ENCODE results near the gene C1orf35. TPM values are rescaled to one million over a fixed set of nuclear protein-coding genes. Genes with fewer than 3 reads are reported as not detected.

Gene C1orf35
- polyA plus RNA-seq: 10 to 100 TPM in 2 of 3 donors, 1 to 10 TPM in 1; 1.8 to 21.7 (median 16.6) TPM

GRCh38 chr1:228102791-228103620 is at the start of gene C1orf35:
Gene C1orf35 (minus strand): TSS chr1:228103325. CDS start chr1:228103227, 98 bp downstream.
- peaks cover 0 to 2% (median 0%) of the 10 kb centered on the region in 6 donors for H3K9me3 Mint-ChIP-seq
- H3K4me3 Mint-ChIP-seq: peak within 1 kb of the TSS; percentile 89 to 95 (median 94)
- peak; percentile 92 to 94 (median 94) for DNase-seq
- H3K4me1 Mint-ChIP-seq: peaks cover 24 to 32% of the 10 kb centered on the region in 2 donors
- peaks cover 7 to 25% (median 15%) of the 10 kb centered on the region in 3 donors for H3K27me3 Mint-ChIP-seq (ENCODE audit: low read depth in 3 of 3)
- H3K27ac Mint-ChIP-seq: peak within 1 kb of the TSS; percentile 86 to 95 (median 94)
- peaks cover 7 to 13% (median 7%) of the 10 kb centered on the region in 3 donors for H3K36me3 Mint-ChIP-seq

- DNase-seq: no peak
- H3K4me3 Mint-ChIP-seq: no peak overlapping the region
- no peaks in the 10 kb centered on the region for H3K9me3 Mint-ChIP-seq
- H3K27me3 Mint-ChIP-seq (ENCODE audit: low read depth in 3 of 3): peaks cover 0 to 8% (median 2%) of the 10 kb centered on the region in 3 donors
- peaks cover 0 to 1% of the 10 kb centered on the region in 2 donors for H3K4me1 Mint-ChIP-seq
- no peaks in the 10 kb centered on the region for H3K36me3 Mint-ChIP-seq
- peak overlapping the region in 1 of 6 donors; percentile 51 for H3K27ac Mint-ChIP-seq
Measured at GRCh38 chr1:228152918-228153258, 49.8 kb upstream of the C1orf35 start.

- Mint-ChIP-seq H3K27me3 (ENCODE audit: low read depth in 3 of 3) (peaks cover 0 to 8% (median 2%) of the 10 kb centered on the region in 3 donors), H3K36me3 (no peaks in the 10 kb centered on the region), H3K9me3 (no peaks in the 10 kb centered on the region), H3K27ac (peak overlapping the region in 3 of 6 donors; percentile 19 to 57 (median 53)), H3K4me3 (no peak overlapping the region), H3K4me1 (peaks cover 0 to 1% of the 10 kb centered on the region in 2 donors)
- DNase-seq: no peak
Measured at GRCh38 chr1:228152097-228152917, 49.2 kb upstream of the C1orf35 start.

GRCh38 chr1:228151180-228151925 is 48.2 kb upstream of the C1orf35 start:
- peaks cover 0 to 8% (median 2%) of the 10 kb centered on the region in 3 donors for H3K27me3 Mint-ChIP-seq (ENCODE audit: low read depth in 3 of 3)
- no peak for DNase-seq
- H3K27ac Mint-ChIP-seq: peak overlapping the region in 4 of 6 donors; percentile 49 to 60 (median 54)
- no peak overlapping the region for H3K4me3 Mint-ChIP-seq
- no peaks in the 10 kb centered on the region for H3K9me3 Mint-ChIP-seq
- no peaks in the 10 kb centered on the region for H3K36me3 Mint-ChIP-seq
- no peaks in the 10 kb centered on the region for H3K4me1 Mint-ChIP-seq

GRCh38 chr1:228150461-228151179 is 47.5 kb upstream of the C1orf35 start:
- Mint-ChIP-seq H3K4me1 (no peaks in the 10 kb centered on the region), H3K36me3 (no peaks in the 10 kb centered on the region), H3K27ac (no peak overlapping the region), H3K4me3 (no peak overlapping the region), H3K9me3 (no peaks in the 10 kb centered on the region), H3K27me3 (ENCODE audit: low read depth in 3 of 3) (peaks cover 0 to 12% (median 2%) of the 10 kb centered on the region in 3 donors)
- no peak for DNase-seq

GRCh38 chr1:228150120-228150460 is 47.0 kb upstream of the C1orf35 start:
- no peaks in the 10 kb centered on the region for H3K4me1 Mint-ChIP-seq
- peaks cover 0 to 12% (median 2%) of the 10 kb centered on the region in 3 donors for H3K27me3 Mint-ChIP-seq (ENCODE audit: low read depth in 3 of 3)
- H3K9me3 Mint-ChIP-seq: no peaks in the 10 kb centered on the region
- no peak overlapping the region for H3K27ac Mint-ChIP-seq
- H3K4me3 Mint-ChIP-seq: no peak overlapping the region
- no peaks in the 10 kb centered on the region for H3K36me3 Mint-ChIP-seq
- no peak for DNase-seq

GRCh38 chr1:228149406-228150119 is 46.4 kb upstream of the C1orf35 start, which contains the start of gene GJC2:
Gene GJC2 (plus strand): TSS chr1:228149930. CDS start chr1:228157759, 7,829 bp downstream.
- H3K9me3 Mint-ChIP-seq: no peaks in the 10 kb centered on the region
- H3K4me3 Mint-ChIP-seq: no peak within 1 kb of the TSS
- H3K4me1 Mint-ChIP-seq: peaks cover 0 to 3% of the 10 kb centered on the region in 2 donors
- no peak for DNase-seq
- no peaks in the 10 kb centered on the region for H3K36me3 Mint-ChIP-seq
- no peak within 1 kb of the TSS for H3K27ac Mint-ChIP-seq
- peaks cover 0 to 12% (median 2%) of the 10 kb centered on the region in 3 donors for H3K27me3 Mint-ChIP-seq (ENCODE audit: low read depth in 3 of 3)

GRCh38 chr1:228148935-228149405 is 45.8 kb upstream of the C1orf35 start:
- Mint-ChIP-seq H3K36me3 (no peaks in the 10 kb centered on the region), H3K4me1 (peaks cover 4 to 6% of the 10 kb centered on the region in 2 donors), H3K27me3 (ENCODE audit: low read depth in 3 of 3) (peaks cover 0 to 12% (median 2%) of the 10 kb centered on the region in 3 donors), H3K27ac (no peak overlapping the region), H3K9me3 (no peaks in the 10 kb centered on the region), H3K4me3 (no peak overlapping the region)
- DNase-seq: no peak

- Mint-ChIP-seq H3K36me3 (no peaks in the 10 kb centered on the region), H3K4me1 (peaks cover 10 to 12% of the 10 kb centered on the region in 2 donors), H3K9me3 (no peaks in the 10 kb centered on the region), H3K27me3 (ENCODE audit: low read depth in 3 of 3) (peaks cover 0 to 12% (median 2%) of the 10 kb centered on the region in 3 donors), H3K27ac (no peak overlapping the region), H3K4me3 (no peak overlapping the region)
- DNase-seq: no peak
Measured at GRCh38 chr1:228148196-228148861, 45.2 kb upstream of the C1orf35 start.

GRCh38 chr1:228147768-228148167 is 44.6 kb upstream of the C1orf35 start:
- Mint-ChIP-seq H3K4me3 (no peak overlapping the region), H3K4me1 (peaks cover 16 to 18% of the 10 kb centered on the region in 2 donors), H3K27ac (no peak overlapping the region), H3K9me3 (no peaks in the 10 kb centered on the region), H3K36me3 (no peaks in the 10 kb centered on the region), H3K27me3 (ENCODE audit: low read depth in 3 of 3) (peaks cover 0 to 14% (median 2%) of the 10 kb centered on the region in 3 donors)
- no peak for DNase-seq

GRCh38 chr1:228147151-228147693 is 44.1 kb upstream of the C1orf35 start:
- H3K27ac Mint-ChIP-seq: no peak overlapping the region

More at GRCh38 chr1:228147151-228147693, 44.1 kb upstream of the C1orf35 start:
- no peaks in the 10 kb centered on the region for H3K9me3 Mint-ChIP-seq
- H3K27me3 Mint-ChIP-seq (ENCODE audit: low read depth in 3 of 3): peaks cover 0 to 18% (median 2%) of the 10 kb centered on the region in 3 donors
- H3K36me3 Mint-ChIP-seq: no peaks in the 10 kb centered on the region
- peaks cover 21 to 23% of the 10 kb centered on the region in 2 donors for H3K4me1 Mint-ChIP-seq
- H3K4me3 Mint-ChIP-seq: no peak overlapping the region
- DNase-seq: no peak

Data from immature natural killer cell (primary cell).